Astrocyte (in vitro differentiated cells and primary cell): ENCODE data around the gene DHRS7.

Source experiments
- EZH2 ChIP-seq: IDR thresholded peaks from 2 replicates; pipeline ENCODE4 v1.6.1; 2012; ENCODE audit warnings: mild to moderate bottlenecking, low read length, inconsistent platforms; ENCODE audit not compliant: insufficient read depth
- TF ChIP-seq, protein P1 (sequence below): IDR thresholded peaks from 2 replicates; pipeline ENCODE4 v1.5.1; 2011; ENCODE audit warnings: low read depth, mild to moderate bottlenecking, inconsistent platforms, low read length, moderate library complexity; ENCODE audit not compliant: insufficient read depth

DNA sequence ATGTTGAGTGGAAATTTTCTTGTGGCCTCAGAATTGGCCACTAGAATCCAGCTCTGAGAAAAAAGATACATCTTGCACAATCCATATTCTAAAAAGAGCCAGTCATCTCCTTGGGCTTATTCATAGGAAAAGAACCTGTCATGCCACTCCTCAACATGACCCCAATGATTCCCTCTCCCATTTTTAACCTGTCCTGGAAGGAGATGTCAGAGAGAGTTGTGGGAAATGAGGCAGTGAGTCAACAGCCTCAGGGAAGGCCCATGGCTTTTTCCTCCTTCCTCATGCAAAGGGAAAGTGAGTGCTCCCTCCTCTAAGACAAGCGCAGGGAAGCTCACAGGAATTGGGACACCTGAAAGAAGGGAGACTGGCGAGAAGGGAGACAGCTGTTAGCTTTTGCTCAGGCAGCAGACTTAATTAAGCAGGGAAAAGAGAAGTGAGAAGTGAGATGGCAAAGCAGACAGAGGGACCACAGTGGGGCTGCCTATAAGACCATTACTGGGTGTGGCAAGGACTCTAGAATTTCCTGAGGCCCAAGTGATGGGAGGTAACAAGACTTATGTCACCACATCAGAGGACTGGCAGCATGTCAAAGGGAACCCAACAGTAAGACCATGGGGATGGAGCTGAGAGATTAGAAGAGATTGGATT is 10.2 kb upstream of the DHRS7 start:
- TF ChIP-seq, protein P1, sequence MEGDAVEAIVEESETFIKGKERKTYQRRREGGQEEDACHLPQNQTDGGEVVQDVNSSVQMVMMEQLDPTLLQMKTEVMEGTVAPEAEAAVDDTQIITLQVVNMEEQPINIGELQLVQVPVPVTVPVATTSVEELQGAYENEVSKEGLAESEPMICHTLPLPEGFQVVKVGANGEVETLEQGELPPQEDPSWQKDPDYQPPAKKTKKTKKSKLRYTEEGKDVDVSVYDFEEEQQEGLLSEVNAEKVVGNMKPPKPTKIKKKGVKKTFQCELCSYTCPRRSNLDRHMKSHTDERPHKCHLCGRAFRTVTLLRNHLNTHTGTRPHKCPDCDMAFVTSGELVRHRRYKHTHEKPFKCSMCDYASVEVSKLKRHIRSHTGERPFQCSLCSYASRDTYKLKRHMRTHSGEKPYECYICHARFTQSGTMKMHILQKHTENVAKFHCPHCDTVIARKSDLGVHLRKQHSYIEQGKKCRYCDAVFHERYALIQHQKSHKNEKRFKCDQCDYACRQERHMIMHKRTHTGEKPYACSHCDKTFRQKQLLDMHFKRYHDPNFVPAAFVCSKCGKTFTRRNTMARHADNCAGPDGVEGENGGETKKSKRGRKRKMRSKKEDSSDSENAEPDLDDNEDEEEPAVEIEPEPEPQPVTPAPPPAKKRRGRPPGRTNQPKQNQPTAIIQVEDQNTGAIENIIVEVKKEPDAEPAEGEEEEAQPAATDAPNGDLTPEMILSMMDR = no peak
- no peak for TF ChIP-seq EZH2
